HCT116 (cell line): ENCODE measurements around the gene DPP9. TPM values are rescaled to one million over a fixed set of nuclear protein-coding genes. Genes with fewer than 3 reads are reported as not detected.
"Not testable (repeated sequence)": the region's sequence is repeated elsewhere in the genome, so short reads cannot be mapped to it uniquely, and the experiment has no call there.

Source experiments
- ATAC-seq: fragments of 200-7000 bp; cut with Tn5 transposase; 2 replicates; pipeline ENCODE4 v1.9.1; 2020; ENCODE audit warnings: mild to moderate bottlenecking, moderate library complexity
- BruUV-seq: library from RNA; stranded (reverse); fragments of 400-500 nt; replicated peaks from 2 replicates; lab custom pipeline; 2021; lab: Mats Ljungman, UMichigan
- CTCF ChIA-PET: fragments of 300-600 bp; sonication (Branson Sonifier 250); formaldehyde crosslinking; loops from one replicate; lab custom pipeline; 2021; ENCODE audit warnings: antibody characterized with exemption; lab: Charles Lee
- POLR2A ChIA-PET: fragments of 300-600, 350-600 bp; sonication (Branson Sonifier 250); formaldehyde crosslinking; loops from one replicate; lab custom pipeline; 2021; ENCODE audit warnings: antibody characterized with exemption; lab: Charles Lee
- RAD21 ChIA-PET, 2 experiments: fragments of 300-600 bp; sonication (Branson Sonifier 250); formaldehyde crosslinking; loops; one replicate each; lab custom pipeline; 2023; ENCODE audit warnings: low total read pairs in 2 of 2; ENCODE audit not compliant: uncharacterized antibody in 2 of 2, unreplicated experiment in 2 of 2, low non-redundant PET in 1 of 2; lab: Charles Lee
- DNase-seq: peaks from one replicate; pipeline ENCODE4 v3.0.0-alpha.2; 2010; ENCODE audit warnings: low read depth, low spot score
- H2AFZ ChIP-seq: fragments of 200-600 bp; shearing (Covaris generic), sonication (generic); 2 replicates; pipeline ENCODE4 v1.6.1; 2017; ENCODE audit warnings: low read depth, mixed run types, mixed read lengths, antibody characterized with exemption, low read length; ENCODE audit not compliant: poor library complexity, severe bottlenecking
- H3K27ac ChIP-seq: 2 replicates; pipeline ENCODE4 v1.5.1; 2012; ENCODE audit warnings: low read depth, low read length
- H3K27me3 ChIP-seq: fragments of 200-600 bp; sonication (generic); 2 replicates; pipeline ENCODE4 v1.6.1; 2016; ENCODE audit warnings: mixed run types, low read length, mixed read lengths; ENCODE audit not compliant: insufficient read depth
- H3K36me3 ChIP-seq, 2 experiments: fragments of 200-500 bp in 1 of 2; fragments of 200-600 bp in 1 of 2; sonication (Bioruptor generic) in 1 of 2; sonication (generic) in 1 of 2; 2 replicates each; pipeline versions ENCODE4 v1.5.1 to v1.6.1; 2014 to 2016; ENCODE audit warnings: low read length in 2 of 2, inconsistent platforms in 1 of 2, mixed read lengths in 1 of 2, mixed run types in 1 of 2; ENCODE audit not compliant: insufficient read depth in 2 of 2, control insufficient read depth in 1 of 2
- H3K4me1 ChIP-seq, 2 experiments: fragments of 200-600 bp in 1 of 2; sonication (generic) in 1 of 2; 2 replicates each; pipeline versions ENCODE4 v1.5.1 to v1.6.1; 2012 to 2017; ENCODE audit warnings: low read length in 2 of 2, inconsistent platforms in 1 of 2, mild to moderate bottlenecking in 1 of 2, mixed read lengths in 1 of 2, mixed run types in 1 of 2, moderate library complexity in 1 of 2; ENCODE audit not compliant: insufficient read depth in 2 of 2, control insufficient read depth in 1 of 2
- H3K4me2 ChIP-seq: fragments of 200-600 bp; sonication (generic); 2 replicates; pipeline ENCODE4 v1.6.1; 2017; ENCODE audit warnings: mixed run types, low read length, mixed read lengths
- H3K4me3 ChIP-seq, 2 experiments: fragments of 200-600 bp in 1 of 2; sonication (generic) in 1 of 2; replicated peaks in 1 of 2; 2 replicates each; pipeline ENCODE4 v1.5.1; 2011 to 2016; ENCODE audit warnings: low read length in 2 of 2, control low read depth in 1 of 2, low read depth in 1 of 2, mild to moderate bottlenecking in 1 of 2, mixed read lengths in 1 of 2, mixed run types in 1 of 2
- H3K79me2 ChIP-seq: fragments of 200-600 bp; sonication (generic); 2 replicates; pipeline ENCODE4 v1.6.1; 2017; ENCODE audit warnings: mild to moderate bottlenecking, mixed run types, low read length, moderate library complexity, mixed read lengths; ENCODE audit not compliant: insufficient read depth
- H3K9ac ChIP-seq: fragments of 200-600 bp; sonication (generic); 2 replicates; pipeline ENCODE4 v1.6.1; 2016; ENCODE audit warnings: low read length, mixed read lengths
- H3K9me2 ChIP-seq: fragments of 200-600 bp; sonication (generic), shearing (Covaris generic); 2 replicates; pipeline ENCODE4 v1.6.1; 2017; ENCODE audit warnings: mixed run types, mild to moderate bottlenecking, moderate library complexity; ENCODE audit not compliant: insufficient read depth
- H3K9me3 ChIP-seq, 2 experiments: fragments of 200-500 bp in 1 of 2; fragments of 200-600 bp in 1 of 2; sonication (Bioruptor generic) in 1 of 2; sonication (generic) in 1 of 2; 2 replicates each; pipeline ENCODE4 v1.6.1; 2014 to 2017; ENCODE audit warnings: low read length in 2 of 2, mixed read lengths in 2 of 2, inconsistent platforms in 1 of 2, low read depth in 1 of 2, mild to moderate bottlenecking in 1 of 2, mixed run types in 1 of 2, moderate library complexity in 1 of 2; ENCODE audit not compliant: control insufficient read depth in 1 of 2, insufficient read depth in 1 of 2
- H4K20me1 ChIP-seq: fragments of 200-600 bp; sonication (generic), shearing (Covaris generic); 2 replicates; pipeline ENCODE4 v1.6.1; 2017; ENCODE audit warnings: mixed run types, mild to moderate bottlenecking, moderate library complexity; ENCODE audit not compliant: insufficient read depth
- CBX3 ChIP-seq: IDR thresholded peaks from 2 replicates; pipeline ENCODE4 v1.6.1; 2012; ENCODE audit warnings: low read depth
- CTCF ChIP-seq, 3 experiments: fragments of 200-600 bp in 1 of 3; sonication (generic) in 1 of 3; IDR thresholded peaks in 2 of 3; conservative IDR thresholded peaks in 1 of 3; 2 replicates each; pipeline ENCODE4 v1.5.1; 2012 to 2017; ENCODE audit warnings: low read depth in 2 of 3, low read length in 2 of 3, antibody characterized with exemption in 1 of 3, borderline replicate concordance in 1 of 3, control low read depth in 1 of 3, mild to moderate bottlenecking in 1 of 3, mixed read lengths in 1 of 3, mixed run types in 1 of 3, moderate library complexity in 1 of 3; ENCODE audit not compliant: insufficient read depth in 1 of 3
- EGR1 ChIP-seq: IDR thresholded peaks from 2 replicates; pipeline ENCODE4 v1.6.1; 2012; ENCODE audit warnings: low read depth
- ELF1 ChIP-seq: IDR thresholded peaks from 2 replicates; pipeline ENCODE4 v1.6.1; 2012; ENCODE audit warnings: low read depth, borderline replicate concordance
- EZH2 ChIP-seq: fragments of 200-600 bp; sonication (generic); IDR thresholded peaks from 2 replicates; pipeline ENCODE4 v1.6.1; 2017; ENCODE audit warnings: antibody characterized with exemption, mixed run types
- POLR2AphosphoS5 ChIP-seq: IDR thresholded peaks from 2 replicates; pipeline ENCODE4 v1.6.1; 2011; ENCODE audit warnings: mild to moderate bottlenecking, low read depth, low read length, moderate library complexity
- SP1 ChIP-seq: IDR thresholded peaks from 2 replicates; pipeline ENCODE4 v1.6.1; 2012; ENCODE audit warnings: low read depth
- YY1 ChIP-seq: IDR thresholded peaks from 2 replicates; pipeline ENCODE4 v1.6.1; 2011; ENCODE audit warnings: low read length, low read depth, moderate library complexity, mild to moderate bottlenecking; ENCODE audit not compliant: insufficient replicate concordance; ENCODE audit errors: extremely low read depth
- intact Hi-C: fragments of 100-400 bp; cut with micrococcal nuclease; formaldehyde crosslinking; loops from 2 replicates; pipeline ENCODE4 v1.10.0; 2022
- total RNA-seq: library from RNA; stranded (reverse); gene quantifications from one replicate; pipeline ENCODE4 v1.2.1, GENCODE V29; 2021; ENCODE audit not compliant: unreplicated experiment

Gene DPP9
- total RNA-seq, 1 experiment from 2014 or later, result 67.6 TPM

- TF ChIP-seq ELF1 (no peak), SP1 (no peak), POLR2AphosphoS5 (no peak), EGR1 (no peak), CTCF (IDR thresholded peaks at IDR 0.05 in 2 of 3, conservative IDR thresholded peaks at IDR 0.05 in 1 of 3; ENCODE audit: borderline replicate concordance in 1 of 3, insufficient read depth in 1 of 3, low read depth in 2 of 3, low read length in 2 of 3) (no peak), YY1 (no peak), CBX3 (no peak), EZH2 (no peak)
- TF ChIP-seq, all 23 proteins: peak for 0
- peak overlapping the region; percentile 1; the same call in 1 of the 2 replicates for H3K9ac ChIP-seq
- intact Hi-C loops, result no loop called here
- H3K36me3 ChIP-seq, result peaks cover 17 to 70% of the 10 kb centered on the region in 2 experiments
- no peak overlapping the region for H2AFZ ChIP-seq
- H3K4me1 ChIP-seq, result peaks cover 18 to 42% of the 10 kb centered on the region in 2 experiments
- H3K27me3 ChIP-seq, result no peaks in the 10 kb centered on the region
- no peak overlapping the region for H3K4me3 ChIP-seq
- CTCF ChIA-PET, result no interaction called here
- H3K4me2 ChIP-seq, result 0 out of 2 replicates have a peak overlapping the region, but pooled peaks have one; percentile 3
- DNase-seq, result no peak
- RAD21 ChIA-PET, result no interaction called here
- no TSS peak for BruUV-seq
- no peaks in the 10 kb centered on the region for H3K9me3 ChIP-seq
- no peak for ATAC-seq
- H3K27ac ChIP-seq, result peak overlapping the region; percentile 35; the same call in 1 of the 2 replicates
- POLR2A ChIA-PET, result no interaction called here
- H4K20me1 ChIP-seq, result no peaks in the 10 kb centered on the region
- H3K9me2 ChIP-seq, result no peaks in the 10 kb centered on the region
- H3K79me2 ChIP-seq, result peaks cover 58% of the 10 kb centered on the region
Observed at GRCh38 chr19:4715529-4716221, 8.0 kb downstream of the DPP9 start.

- ATAC-seq, H4K20me1 ChIP-seq, DNase-seq, intact Hi-C loops, H3K9me3 ChIP-seq, H3K4me3 ChIP-seq, H2AFZ ChIP-seq, BruUV-seq, H3K9me2 ChIP-seq, RAD21 ChIA-PET, H3K27me3 ChIP-seq, CTCF ChIA-PET: not testable (repeated sequence)
- Histone ChIP-seq H3K9ac (peak overlapping the region; percentile 1; the same call in 1 of the 2 replicates), H3K4me1 (peaks cover 18 to 42% of the 10 kb centered on the region in 2 experiments), H3K27ac (peak overlapping the region; percentile 35; the same call in 1 of the 2 replicates), H3K36me3 (peaks cover 17 to 70% of the 10 kb centered on the region in 2 experiments), H3K79me2 (peaks cover 52% of the 10 kb centered on the region; the same call in 1 of the 2 replicates), H3K4me2 (0 out of 2 replicates have a peak overlapping the region, but pooled peaks have one; percentile 3)
- POLR2A ChIA-PET, result interaction anchor here (0.6 kb wide), 1 partner anchor 143 kb away, joined by 3 read pairs; no protein-coding TSS in a partner anchor
Observed at GRCh38 chr19:4715178-4715528, 8.5 kb downstream of the DPP9 start.
